Tibial artery (tissue), 4 donors: ENCODE results near the gene PCDHGB4.

ENCODE experiments used
- DNase-seq, 2 donors: peaks; one replicate each; pipeline ENCODE4 v3.0.0-alpha.2; 2019
- H3K27ac ChIP-seq, 2 donors: fragments of 200-600 bp; sonication (generic) in 1 of 2; 1 replicate in 1 of 2; 2 replicates in 1 of 2; pipeline ENCODE4 v1.5.1; 2018 to 2019; ENCODE audit warnings: mild to moderate bottlenecking in 1 of 2
- H3K27me3 ChIP-seq, 2 donors: fragments of 200-600 bp; sonication (generic) in 1 of 2; one replicate each; pipeline versions ENCODE4 v1.5.1 to v1.6.0; 2016 to 2019
- H3K36me3 ChIP-seq, 3 donors: fragments of 200-600 bp; sonication (generic) in 2 of 3; one replicate each; pipeline ENCODE4 v1.5.1; 2016 to 2019; ENCODE audit warnings: mild to moderate bottlenecking in 2 of 3
- H3K4me1 ChIP-seq, 4 donors: fragments of 200-600 bp; sonication (generic) in 2 of 4; 1 replicate in 3 of 4; 2 replicates in 1 of 4; pipeline ENCODE4 v1.5.1; 2016 to 2019
- H3K4me3 ChIP-seq, 2 donors: fragments of 200-600 bp; sonication (generic) in 1 of 2; 1 replicate in 1 of 2; 2 replicates in 1 of 2; pipeline ENCODE4 v1.5.1; 2018 to 2019; ENCODE audit warnings: mild to moderate bottlenecking in 2 of 2
- H3K9me3 ChIP-seq, 3 donors: fragments of 200-600 bp; sonication (generic) in 1 of 3; one replicate each; pipeline ENCODE4 v1.5.1; 2016 to 2019
- intact Hi-C: fragments of 100-400 bp; cut with DNase I; formaldehyde crosslinking; loops from one replicate; pipeline ENCODE4 v1.15.0; 2023; ENCODE audit warnings: low total_unique reads
- TF ChIP-seq, protein P1 (sequence below), 2 experiments: fragments of 200-600 bp in 1 of 2; fragments of 450-650 bp in 1 of 2; IDR thresholded peaks; one replicate each; pipeline ENCODE4 v1.5.1; 2017 to 2019; ENCODE audit warnings: antibody characterized with exemption in 2 of 2, mild to moderate bottlenecking in 1 of 2, moderate library complexity in 1 of 2

The PCDHGB4 gene

DNA sequence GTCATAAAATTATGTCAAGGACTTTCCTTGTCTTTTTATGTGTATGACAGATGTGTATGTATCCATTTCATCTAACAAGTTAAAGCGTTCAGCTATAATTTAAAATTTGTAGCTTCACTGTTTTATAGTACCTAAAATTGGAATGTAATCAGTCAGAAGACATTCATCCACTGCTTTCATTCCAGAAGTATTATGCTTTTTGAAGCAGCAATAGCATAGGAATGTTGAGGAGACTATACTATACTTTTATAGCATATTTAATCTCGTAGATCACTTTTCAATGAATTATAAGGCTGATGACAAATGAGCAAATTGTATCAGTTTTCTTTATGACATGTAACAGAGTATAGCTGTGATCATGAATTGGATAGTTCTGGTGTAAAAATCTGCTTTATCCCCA is 49.7 kb downstream of the PCDHGB4 start:
- TF ChIP-seq, protein P1, sequence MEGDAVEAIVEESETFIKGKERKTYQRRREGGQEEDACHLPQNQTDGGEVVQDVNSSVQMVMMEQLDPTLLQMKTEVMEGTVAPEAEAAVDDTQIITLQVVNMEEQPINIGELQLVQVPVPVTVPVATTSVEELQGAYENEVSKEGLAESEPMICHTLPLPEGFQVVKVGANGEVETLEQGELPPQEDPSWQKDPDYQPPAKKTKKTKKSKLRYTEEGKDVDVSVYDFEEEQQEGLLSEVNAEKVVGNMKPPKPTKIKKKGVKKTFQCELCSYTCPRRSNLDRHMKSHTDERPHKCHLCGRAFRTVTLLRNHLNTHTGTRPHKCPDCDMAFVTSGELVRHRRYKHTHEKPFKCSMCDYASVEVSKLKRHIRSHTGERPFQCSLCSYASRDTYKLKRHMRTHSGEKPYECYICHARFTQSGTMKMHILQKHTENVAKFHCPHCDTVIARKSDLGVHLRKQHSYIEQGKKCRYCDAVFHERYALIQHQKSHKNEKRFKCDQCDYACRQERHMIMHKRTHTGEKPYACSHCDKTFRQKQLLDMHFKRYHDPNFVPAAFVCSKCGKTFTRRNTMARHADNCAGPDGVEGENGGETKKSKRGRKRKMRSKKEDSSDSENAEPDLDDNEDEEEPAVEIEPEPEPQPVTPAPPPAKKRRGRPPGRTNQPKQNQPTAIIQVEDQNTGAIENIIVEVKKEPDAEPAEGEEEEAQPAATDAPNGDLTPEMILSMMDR (IDR thresholded peaks at IDR 0.05): no peak
- H3K27ac ChIP-seq: no peak overlapping the region
- no peaks in the 10 kb centered on the region for H3K4me1 ChIP-seq
- peaks cover 0 to 53% (median 30%) of the 10 kb centered on the region in 3 donors for H3K36me3 ChIP-seq
- intact Hi-C loops: no loop called here
- no peaks in the 10 kb centered on the region for H3K27me3 ChIP-seq
- no peak overlapping the region for H3K4me3 ChIP-seq
- H3K9me3 ChIP-seq: peaks cover 2 to 96% (median 81%) of the 10 kb centered on the region in 3 donors
- DNase-seq: no peak

DNA sequence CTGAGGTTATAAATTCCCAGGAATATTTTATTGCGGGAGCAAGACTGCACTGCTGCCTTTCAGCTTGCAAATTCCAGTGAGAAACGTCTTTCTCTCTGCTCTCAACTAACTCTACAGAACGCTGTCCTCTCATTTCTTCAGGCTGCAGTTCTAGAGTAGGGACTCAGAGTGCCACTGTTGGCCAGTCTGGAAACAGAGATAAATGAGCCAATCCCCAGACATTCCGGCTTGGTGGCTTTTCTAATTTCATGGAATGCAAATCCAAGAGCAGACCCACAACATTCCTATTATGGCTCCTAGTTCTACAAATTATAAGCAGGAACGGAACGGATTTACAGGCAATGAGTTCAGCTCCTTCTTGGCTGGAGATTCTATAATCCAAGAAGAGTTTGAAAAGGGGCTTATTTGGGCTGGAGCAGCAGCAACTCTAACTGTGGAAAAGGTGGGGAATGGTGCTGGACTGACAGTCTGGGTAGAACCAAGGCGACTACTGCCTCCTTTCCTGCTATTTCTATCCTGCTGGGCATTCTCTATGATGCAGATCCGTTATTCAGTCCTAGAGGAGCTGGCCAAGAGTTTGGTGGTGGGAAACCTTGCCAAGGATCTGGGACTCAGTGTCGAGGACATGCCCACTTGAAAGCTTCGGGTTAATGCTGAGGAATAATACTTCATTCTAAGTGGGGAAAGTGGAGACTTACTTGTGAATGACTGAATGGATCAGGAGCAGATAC is 52.1 kb downstream of the PCDHGB4 start:
- Histone ChIP-seq H3K27me3 (no peaks in the 10 kb centered on the region), H3K4me3 (no peak overlapping the region), H3K36me3 (peaks cover 0 to 53% (median 30%) of the 10 kb centered on the region in 3 donors), H3K27ac (no peak overlapping the region), H3K9me3 (peaks cover 2 to 91% (median 69%) of the 10 kb centered on the region in 3 donors), H3K4me1 (no peaks in the 10 kb centered on the region)
- TF ChIP-seq, protein P1 (IDR thresholded peaks at IDR 0.05): no peak
- intact Hi-C loops: no loop called here
- no peak for DNase-seq
